TTC549 (cell line): Measurements from ENCODE around the gene CCNG2.

Experiments used
- FAIRE-seq: peaks from 2 replicates; lab custom pipeline; 2012; peaks lifted over from hg19 to GRCh38; lab: Jason Lieb, UNC

CCNG2 gene

GRCh38 chr4:77178560-77178959 lies 21.6 kb downstream of the CCNG2 start:
- FAIRE-seq: no peak

GRCh38 chr4:77179519-77179918 lies 22.5 kb downstream of the CCNG2 start:
- FAIRE-seq: no peak

- FAIRE-seq: no peak
These were observed 24.7 kb downstream of the CCNG2 start for GRCh38 chr4:77181720-77182119.

GRCh38 chr4:77183777-77184420 lies 26.9 kb downstream of the CCNG2 start:
- no peak for FAIRE-seq

GRCh38 chr4:77184974-77185373 lies 28.0 kb downstream of the CCNG2 start:
- FAIRE-seq: no peak

GRCh38 chr4:77185686-77186085 lies 28.7 kb downstream of the CCNG2 start:
- no peak for FAIRE-seq

- no peak for FAIRE-seq
These were observed 30.3 kb downstream of the CCNG2 start for GRCh38 chr4:77187322-77187721.

- no peak for FAIRE-seq
These were observed 31.7 kb downstream of the CCNG2 start for GRCh38 chr4:77188498-77189220.

GRCh38 chr4:77189412-77189811 lies 32.4 kb downstream of the CCNG2 start:
- no peak for FAIRE-seq

- FAIRE-seq: no peak
These were observed 33.0 kb downstream of the CCNG2 start for GRCh38 chr4:77190053-77190452.

- FAIRE-seq: no peak
These were observed 36.0 kb downstream of the CCNG2 start for GRCh38 chr4:77193046-77193445.

- no peak for FAIRE-seq
These were observed 36.6 kb downstream of the CCNG2 start for GRCh38 chr4:77193511-77194102.

GRCh38 chr4:77194366-77194765 lies 37.4 kb downstream of the CCNG2 start:
- FAIRE-seq: no peak

GRCh38 chr4:77194989-77195388 lies 38.0 kb downstream of the CCNG2 start:
- FAIRE-seq: no peak

GRCh38 chr4:77196866-77197265 lies 39.9 kb downstream of the CCNG2 start:
- no peak for FAIRE-seq

- no peak for FAIRE-seq
These were observed 40.4 kb downstream of the CCNG2 start for GRCh38 chr4:77197361-77197760.

GRCh38 chr4:77197831-77198230 lies 40.8 kb downstream of the CCNG2 start:
- FAIRE-seq: no peak

GRCh38 chr4:77199276-77199675 lies 42.3 kb downstream of the CCNG2 start:
- FAIRE-seq: no peak

GRCh38 chr4:77199701-77200100 lies 42.7 kb downstream of the CCNG2 start:
- no peak for FAIRE-seq

- no peak for FAIRE-seq
These were observed 44.3 kb downstream of the CCNG2 start for GRCh38 chr4:77201343-77201742.

- FAIRE-seq: no peak
These were observed 44.9 kb downstream of the CCNG2 start for GRCh38 chr4:77201857-77202256.

- FAIRE-seq: no peak
These were observed 45.5 kb downstream of the CCNG2 start for GRCh38 chr4:77202491-77202890.

GRCh38 chr4:77203380-77204197 lies 46.6 kb downstream of the CCNG2 start:
- FAIRE-seq: peak; percentile 52
